Measurements from ENCODE around the gene LRRN1. TPM values are rescaled to one million over a fixed set of nuclear protein-coding genes. Genes with fewer than 3 reads are reported as not detected.

The LRRN1 gene
- total and polyA plus RNA-seq, 9 of the 15 experiments (the other 6 are each of a cell fraction or from before 2014, with no cell fraction given) = 0.11 TPM; not detected in 8

DNA sequence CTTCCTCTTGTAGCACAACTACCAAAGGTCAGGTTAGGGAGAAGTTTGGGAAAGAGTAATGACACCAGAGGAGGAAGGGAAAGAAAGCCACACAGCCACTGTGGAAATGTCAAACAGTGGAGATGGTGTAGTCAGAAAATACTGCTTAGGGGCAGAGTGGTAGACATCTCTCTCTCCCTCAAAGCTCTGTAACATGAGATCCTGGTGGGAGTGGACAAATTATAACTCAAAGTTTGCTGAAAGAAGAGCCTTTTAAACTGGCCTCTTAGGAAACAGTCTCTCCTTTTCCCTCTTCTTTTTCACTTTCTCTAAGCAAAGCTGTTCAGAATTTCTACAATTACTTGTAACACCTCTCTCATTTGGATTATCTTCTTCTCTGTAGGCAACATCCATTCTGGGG, 55.8 kb downstream of the LRRN1 start:
- intact Hi-C loops (cut with micrococcal nuclease) = no loop called here
- DNase-seq (ENCODE audit: extremely low read depth in 1 of 4, low spot score in 3 of 4) (no peak), ATAC-seq (no peak), FAIRE-seq (no peak)
- Histone ChIP-seq H3K27ac (ENCODE audit: extremely low read depth, low read depth, low read length) (no peak overlapping the region), H3K36me3 (ENCODE audit: control insufficient read depth, insufficient read depth, low read length) (no peaks in the 10 kb centered on the region), H4K20me1 (replicated peaks; ENCODE audit: control insufficient read depth, insufficient read depth, low read length) (no peaks in the 10 kb centered on the region), H3K4me1 (replicated peaks in 1 of 2; ENCODE audit: control insufficient read depth in 2 of 2, insufficient read depth in 2 of 2, low read length in 2 of 2) (no peaks in the 10 kb centered on the region), H3K79me2 (ENCODE audit: control insufficient read depth, insufficient read depth, low read length) (no peaks in the 10 kb centered on the region), H3K4me2 (ENCODE audit: insufficient read depth, low read length) (no peak overlapping the region), H3K27me3 (ENCODE audit: control insufficient read depth in 2 of 2, insufficient read depth in 2 of 2, low read length in 2 of 2) (no peaks in the 10 kb centered on the region), H3K9me3 (replicated peaks; ENCODE audit: control insufficient read depth, insufficient read depth, low read depth, low read length) (peaks cover 5% of the 10 kb centered on the region; the same call in 1 of the 2 replicates), H3K9me1 (ENCODE audit: control insufficient read depth, insufficient read depth, low read length) (no peaks in the 10 kb centered on the region), H3K4me3 (no peak overlapping the region), H2AFZ (ENCODE audit: low read depth, low read length) (no peak overlapping the region), H3K9ac (ENCODE audit: insufficient read depth in 1 of 2, low read depth in 2 of 2, low read length in 2 of 2) (no peak overlapping the region)
- BruUV-seq (replicated peaks) = no TSS peak
- ChIA-PET CTCF (ENCODE audit: low intra/inter-chr PET ratio) (no interaction called here), POLR2A (no interaction called here)
- in situ Hi-C loops (cut with MboI) = no loop called here
- no peak for TF ChIP-seq ZNF354B (CRISPR knock-in tag; IDR thresholded peaks at IDR 0.05)
- TF ChIP-seq FOXJ3 (CRISPR knock-in tag; IDR thresholded peaks at IDR 0.05) = no peak
- no peak for TF ChIP-seq ZKSCAN3 (CRISPR knock-in tag; IDR thresholded peaks at IDR 0.05)
- no peak for TF ChIP-seq TRIM28 (IDR thresholded peaks at IDR 0.05)
- no peak for TF ChIP-seq ZNF609 (CRISPR knock-in tag; IDR thresholded peaks at IDR 0.05; ENCODE audit: borderline replicate concordance)
- TF ChIP-seq KAT7 (CRISPR knock-in tag; IDR thresholded peaks at IDR 0.05; ENCODE audit: borderline replicate concordance) = no peak
- no peak for TF ChIP-seq PHF20 (IDR thresholded peaks at IDR 0.05; ENCODE audit: partially characterized antibody)
- no peak for TF ChIP-seq ZFX (CRISPR knock-in tag; IDR thresholded peaks at IDR 0.05)
